GM21360 (cell line): Measurements from ENCODE around the gene CXorf66.
"Not testable (repeated sequence)": the region's sequence is repeated elsewhere in the genome, so short reads cannot be mapped to it uniquely, and the experiment has no call there.

Experiments
- ATAC-seq: cut with Tn5 transposase; IDR thresholded peaks from one replicate; pipeline ENCODE4 v1.9.1; 2021; ENCODE audit warnings: mild to moderate bottlenecking, moderate library complexity; ENCODE audit not compliant: unreplicated experiment

The CXorf66 gene

DNA sequence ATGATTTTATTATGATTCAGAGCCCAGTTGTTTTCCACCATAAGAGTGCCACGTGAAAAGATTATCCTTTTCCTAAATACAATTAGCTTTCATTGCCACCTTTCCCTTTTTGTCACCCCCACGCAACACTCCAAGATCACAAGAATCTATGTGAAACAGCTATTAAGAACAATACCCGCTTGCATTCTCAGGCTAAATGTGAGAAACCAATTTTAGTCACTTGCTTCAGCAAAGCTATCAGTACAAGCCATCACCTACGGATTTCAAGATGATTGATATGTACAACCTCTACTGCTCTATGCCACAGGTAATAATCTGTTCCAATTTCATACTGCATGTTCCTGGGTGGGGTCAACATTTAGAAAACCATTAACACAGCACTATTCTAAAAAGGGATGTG is 34.9 kb downstream of the CXorf66 start:
- ATAC-seq = no peak

DNA sequence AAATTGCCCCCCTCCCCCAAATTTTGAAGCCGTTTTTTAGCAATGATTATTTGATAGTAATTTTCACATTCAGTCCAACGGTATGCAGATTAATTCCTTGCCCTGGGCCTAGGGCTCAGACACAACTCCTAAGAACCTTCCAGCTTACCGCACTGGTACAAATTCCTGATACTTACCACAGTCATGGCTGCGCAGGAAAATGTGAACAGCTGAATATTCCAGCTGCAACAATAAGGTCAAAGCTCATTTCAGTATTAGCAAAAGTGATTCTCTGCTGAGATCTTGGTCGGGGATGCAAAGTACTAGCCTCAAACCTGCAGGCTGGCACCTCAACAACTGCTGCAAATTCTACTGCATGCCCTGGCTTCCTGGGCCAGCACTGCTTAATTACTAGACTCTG is 35.4 kb downstream of the CXorf66 start:
- no peak for ATAC-seq

DNA sequence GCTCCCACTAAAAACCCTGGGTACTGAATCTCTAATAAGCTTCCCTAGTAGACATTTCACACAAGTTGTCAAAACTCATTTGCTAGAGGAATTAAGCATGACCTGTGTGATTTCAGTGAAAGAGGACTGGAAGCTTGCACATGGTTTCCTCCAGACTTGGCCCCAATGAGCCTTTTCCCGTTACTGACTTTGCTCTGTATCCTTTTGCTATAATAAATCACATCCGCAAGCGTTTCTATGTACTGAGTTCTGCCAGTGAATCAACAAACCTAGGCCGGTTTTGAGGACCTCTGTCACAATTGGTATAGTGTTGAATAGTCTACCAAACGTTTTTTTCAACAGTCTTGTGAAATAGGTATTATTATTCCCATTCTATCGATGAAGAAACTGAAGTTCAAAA is 40.6 kb downstream of the CXorf66 start:
- no peak for ATAC-seq

DNA sequence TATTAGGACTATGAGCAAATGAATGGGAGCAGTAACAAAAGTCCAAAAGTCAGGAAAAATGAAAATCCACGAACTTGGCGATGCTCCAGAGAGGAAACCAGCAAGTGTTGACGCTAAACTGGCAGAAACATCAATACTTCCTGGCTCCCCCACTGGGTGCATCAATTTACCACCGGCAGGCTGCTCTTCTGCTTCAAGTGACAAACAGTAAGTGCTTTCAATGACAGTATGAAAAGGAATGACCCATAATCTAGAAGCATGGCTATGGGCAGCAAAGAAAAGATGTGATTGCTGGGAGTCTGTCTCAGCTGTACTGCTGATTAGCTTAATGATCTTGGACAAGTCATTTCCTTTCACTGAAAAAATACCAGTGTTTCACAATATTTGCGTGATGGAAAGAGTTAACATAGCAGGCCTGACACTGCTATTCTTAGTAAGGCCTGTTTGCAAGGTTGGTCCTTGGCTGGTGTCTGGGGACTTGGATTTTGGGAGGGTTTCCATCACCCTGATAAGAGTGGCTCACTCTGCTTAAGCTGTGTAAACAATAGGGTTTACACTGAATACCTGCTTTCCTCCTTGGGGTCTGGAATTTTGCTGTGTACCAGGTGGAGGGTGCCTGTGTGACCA is 41.1 kb downstream of the CXorf66 start:
- ATAC-seq = no peak

DNA sequence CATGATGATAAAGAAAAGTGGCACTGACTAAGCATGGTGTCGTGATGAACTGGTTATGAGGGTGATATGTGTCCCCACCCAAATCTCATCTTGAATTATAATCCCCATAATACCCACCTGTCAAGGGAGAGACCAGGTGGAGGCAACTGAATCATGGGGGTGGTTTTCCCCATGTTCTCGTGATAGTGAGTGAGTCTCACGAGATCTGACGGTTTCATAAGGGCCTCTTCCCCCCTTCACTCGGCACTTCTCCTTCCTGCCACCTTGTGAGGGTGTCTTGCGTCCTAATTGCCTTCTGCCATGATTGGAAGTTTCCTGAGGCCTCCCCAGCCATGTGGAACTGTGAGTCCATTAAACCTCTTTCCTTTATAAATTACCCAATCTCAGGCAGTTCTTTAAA is 44.2 kb downstream of the CXorf66 start:
- ATAC-seq = not testable (repeated sequence)

DNA sequence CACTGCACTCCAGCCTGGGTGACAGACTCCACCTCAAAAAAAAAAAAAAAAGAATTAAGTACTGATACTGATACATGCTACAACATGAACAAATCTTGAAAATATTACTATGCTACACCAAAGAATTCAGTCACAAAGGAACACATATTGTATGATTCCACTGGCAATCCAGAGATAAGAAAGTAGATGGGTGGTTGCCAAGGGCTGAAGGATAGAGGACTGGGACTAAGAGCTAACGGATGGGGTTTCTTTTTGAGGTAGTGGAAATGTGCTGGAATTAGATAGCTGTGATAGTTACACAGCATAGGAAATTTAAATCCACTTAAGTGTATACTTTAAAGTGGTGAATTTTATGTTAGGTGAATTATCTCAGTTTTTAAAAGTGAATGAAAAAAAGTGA is 45.0 kb downstream of the CXorf66 start:
- no peak for ATAC-seq

DNA sequence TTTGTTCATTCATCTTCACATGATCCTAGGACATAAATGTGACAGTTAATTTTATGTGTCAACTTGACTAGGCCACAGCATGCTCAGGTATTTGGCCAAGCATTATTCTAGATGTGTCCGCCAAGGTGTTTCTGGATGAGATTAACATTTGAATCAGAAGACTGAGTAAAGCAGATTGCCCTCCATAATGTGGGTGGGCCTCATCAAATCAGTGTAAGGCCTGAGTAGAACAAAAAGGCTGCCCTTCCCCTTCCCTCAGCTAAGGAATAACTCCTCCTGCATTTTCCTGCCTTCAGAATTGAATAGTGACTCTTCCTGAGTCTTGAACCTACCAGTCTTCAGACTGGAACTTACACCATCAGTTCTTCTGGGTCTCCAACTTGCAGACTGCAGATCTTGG is 50.9 kb downstream of the CXorf66 start:
- ATAC-seq = no peak

DNA sequence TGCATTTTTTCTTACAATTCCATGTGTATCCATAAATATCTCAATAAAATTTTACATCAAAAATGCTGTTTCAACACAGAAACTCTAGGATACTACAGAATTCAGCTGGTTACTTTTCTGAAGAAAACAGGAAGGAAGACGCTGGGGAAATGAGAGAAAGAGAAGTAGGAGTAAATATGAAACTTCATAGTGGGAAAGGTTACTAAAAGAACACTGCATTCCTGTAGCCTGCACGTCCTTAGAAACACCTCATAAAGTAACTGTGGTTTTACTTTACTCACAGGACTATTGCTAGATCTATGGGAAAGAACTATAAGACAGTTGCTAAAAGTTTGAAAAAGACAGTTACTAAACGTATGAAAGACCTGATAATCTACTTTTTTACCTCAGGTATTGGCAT is 55.6 kb downstream of the CXorf66 start:
- ATAC-seq = no peak

DNA sequence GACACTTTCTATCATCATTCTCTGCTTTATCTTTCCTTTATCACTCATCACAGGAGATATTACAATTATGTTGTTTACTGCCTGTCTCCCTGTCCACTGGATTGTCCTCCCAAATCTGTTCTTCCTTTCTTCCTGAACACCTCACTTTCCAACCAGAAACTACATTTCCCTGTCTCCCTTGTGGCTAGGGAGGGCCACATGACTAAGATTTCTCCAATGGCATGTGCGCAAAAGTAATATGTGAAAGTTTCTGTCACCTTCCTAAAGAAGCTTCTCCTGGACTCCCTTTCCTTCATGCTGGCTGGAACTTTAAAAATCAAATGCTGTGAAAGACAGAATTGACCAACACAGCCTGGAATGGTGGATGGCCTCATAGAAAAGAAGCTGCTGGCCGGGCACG is 58.2 kb downstream of the CXorf66 start:
- ATAC-seq = no peak

DNA sequence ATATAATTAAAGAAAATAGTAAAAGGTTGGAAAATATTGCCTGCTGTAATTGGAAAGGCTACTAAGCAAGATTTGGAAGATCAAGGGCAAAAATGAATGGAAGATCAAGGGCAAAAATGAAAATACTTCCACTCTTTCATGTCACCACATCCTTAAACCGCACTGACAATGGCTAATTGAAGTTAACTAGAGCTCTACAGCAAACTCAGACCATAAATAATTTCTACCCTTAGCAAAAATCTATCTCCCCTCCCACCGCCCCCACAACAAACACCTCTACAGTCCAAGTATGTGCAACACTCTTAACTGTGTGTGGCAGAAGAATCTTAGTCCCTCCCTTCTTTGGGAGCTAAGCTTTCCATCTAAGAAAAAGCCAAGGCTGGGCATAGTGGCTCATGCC is 59.6 kb downstream of the CXorf66 start:
- no peak for ATAC-seq
